Panc1 (cell line): ENCODE data around the gene RBKS. TPM values are rescaled to one million over a fixed set of nuclear protein-coding genes. Genes with fewer than 3 reads are reported as not detected.

Experiments used
- ATAC-seq: fragments of 200-7000 bp; cut with Tn5 transposase; 2 replicates; pipeline ENCODE4 v1.9.1; 2020; ENCODE audit warnings: mild to moderate bottlenecking, moderate library complexity
- BruUV-seq: library from RNA; stranded (reverse); fragments of 400-500 nt; replicated peaks from 2 replicates; lab custom pipeline; 2021; lab: Mats Ljungman, UMichigan
- CTCF ChIA-PET: fragments of 300-600 bp; sonication (Branson Sonifier 250); formaldehyde crosslinking; loops from one replicate; lab custom pipeline; 2022; ENCODE audit warnings: antibody characterized with exemption; lab: Charles Lee
- POLR2A ChIA-PET: fragments of 300-600 bp; sonication (Branson Sonifier 250); formaldehyde crosslinking; loops from one replicate; lab custom pipeline; 2022; ENCODE audit warnings: antibody characterized with exemption; lab: Charles Lee
- DNase-seq: peaks from one replicate; pipeline ENCODE4 v3.0.0-alpha.2; 2010; ENCODE audit warnings: low read depth, low spot score
- H3K27ac ChIP-seq: 2 replicates; pipeline ENCODE4 v1.5.1; 2011; ENCODE audit warnings: mild to moderate bottlenecking, low read length, inconsistent platforms
- H3K27me3 ChIP-seq: fragments of 200-500 bp; sonication (Bioruptor generic); 2 replicates; pipeline ENCODE4 v1.6.0; 2014; ENCODE audit warnings: low read length, inconsistent platforms; ENCODE audit not compliant: control insufficient read depth, insufficient read depth
- H3K36me3 ChIP-seq: fragments of 200-500 bp; sonication (Bioruptor generic); 2 replicates; pipeline ENCODE4 v1.5.1; 2014; ENCODE audit warnings: inconsistent platforms, mild to moderate bottlenecking, low read length, moderate library complexity; ENCODE audit not compliant: control insufficient read depth, insufficient read depth
- H3K4me1 ChIP-seq: 2 replicates; pipeline ENCODE4 v1.5.1; 2011; ENCODE audit warnings: inconsistent platforms, mild to moderate bottlenecking, low read length, moderate library complexity; ENCODE audit not compliant: control insufficient read depth, insufficient read depth
- H3K4me3 ChIP-seq, 2 experiments: 2 replicates each; pipeline ENCODE4 v1.5.1; 2011 to 2012; ENCODE audit warnings: low read depth in 2 of 2, low read length in 2 of 2, mild to moderate bottlenecking in 2 of 2, inconsistent platforms in 1 of 2, moderate library complexity in 1 of 2
- H3K9me3 ChIP-seq: fragments of 200-500 bp; sonication (Bioruptor generic); 2 replicates; pipeline ENCODE4 v1.5.1; 2014; ENCODE audit warnings: low read depth, mild to moderate bottlenecking, inconsistent platforms, low read length, moderate library complexity; ENCODE audit not compliant: control insufficient read depth, insufficient read depth
- POLR2AphosphoS5 ChIP-seq: IDR thresholded peaks from 2 replicates; pipeline ENCODE4 v1.6.1; 2012; ENCODE audit warnings: mild to moderate bottlenecking, low read depth, low read length, moderate library complexity
- SIN3A ChIP-seq: IDR thresholded peaks from 2 replicates; pipeline ENCODE4 v1.6.1; 2012; ENCODE audit warnings: low read depth, mild to moderate bottlenecking, low read length, moderate library complexity, borderline replicate concordance; ENCODE audit not compliant: insufficient read depth
- TCF7L2 ChIP-seq: IDR thresholded peaks from 2 replicates; pipeline ENCODE4 v1.6.1; 2011; ENCODE audit warnings: mild to moderate bottlenecking, low read depth, low read length, inconsistent platforms
- in situ Hi-C: cut with HindIII; loops from 2 replicates; pipeline ENCODE4 v1.10.0; 2016; ENCODE audit warnings: low sequenced_read_pairs, low pct_unique_long_range_greater_than_20kb
- intact Hi-C: fragments of 100-400 bp; cut with micrococcal nuclease; formaldehyde crosslinking; loops from one replicate; pipeline ENCODE4 v1.10.0; 2022; ENCODE audit not compliant: unreplicated experiment
- total RNA-seq: library from RNA; stranded (reverse); gene quantifications from one replicate; pipeline ENCODE4 v1.2.1, GENCODE V29; 2021; ENCODE audit not compliant: unreplicated experiment
- TF ChIP-seq, protein P1 (sequence below): fragments of 450-650 bp; IDR thresholded peaks from 2 replicates; pipeline ENCODE4 v1.5.1; 2017; ENCODE audit warnings: mild to moderate bottlenecking
- TF ChIP-seq, protein P2 (sequence below), 2 experiments: IDR thresholded peaks; 2 replicates each; pipeline ENCODE4 v1.6.1; 2011 to 2012; ENCODE audit warnings: low read depth in 2 of 2, control low read depth in 1 of 2, low read length in 1 of 2, mild to moderate bottlenecking in 1 of 2, moderate library complexity in 1 of 2; ENCODE audit not compliant: insufficient read depth in 1 of 2

Gene RBKS
- total RNA-seq, 1 experiment from 2014 or later: 2.2 TPM

- ChIA-PET POLR2A (no interaction called here), CTCF (no interaction called here)
- H3K27me3 ChIP-seq: no peaks in the 10 kb centered on the region
- peaks cover 8% of the 10 kb centered on the region; the same call in 1 of the 2 replicates for H3K4me1 ChIP-seq
- DNase-seq: no peak
- no peak for ATAC-seq
- no peaks in the 10 kb centered on the region for H3K9me3 ChIP-seq
- intact Hi-C loops (no loop called here), in situ Hi-C loops (no loop called here)
- H3K27ac ChIP-seq: no peak overlapping the region
- BruUV-seq: no TSS peak
- H3K36me3 ChIP-seq: no peaks in the 10 kb centered on the region; the same call in 1 of the 2 replicates
- TF ChIP-seq, protein P1, sequence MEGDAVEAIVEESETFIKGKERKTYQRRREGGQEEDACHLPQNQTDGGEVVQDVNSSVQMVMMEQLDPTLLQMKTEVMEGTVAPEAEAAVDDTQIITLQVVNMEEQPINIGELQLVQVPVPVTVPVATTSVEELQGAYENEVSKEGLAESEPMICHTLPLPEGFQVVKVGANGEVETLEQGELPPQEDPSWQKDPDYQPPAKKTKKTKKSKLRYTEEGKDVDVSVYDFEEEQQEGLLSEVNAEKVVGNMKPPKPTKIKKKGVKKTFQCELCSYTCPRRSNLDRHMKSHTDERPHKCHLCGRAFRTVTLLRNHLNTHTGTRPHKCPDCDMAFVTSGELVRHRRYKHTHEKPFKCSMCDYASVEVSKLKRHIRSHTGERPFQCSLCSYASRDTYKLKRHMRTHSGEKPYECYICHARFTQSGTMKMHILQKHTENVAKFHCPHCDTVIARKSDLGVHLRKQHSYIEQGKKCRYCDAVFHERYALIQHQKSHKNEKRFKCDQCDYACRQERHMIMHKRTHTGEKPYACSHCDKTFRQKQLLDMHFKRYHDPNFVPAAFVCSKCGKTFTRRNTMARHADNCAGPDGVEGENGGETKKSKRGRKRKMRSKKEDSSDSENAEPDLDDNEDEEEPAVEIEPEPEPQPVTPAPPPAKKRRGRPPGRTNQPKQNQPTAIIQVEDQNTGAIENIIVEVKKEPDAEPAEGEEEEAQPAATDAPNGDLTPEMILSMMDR: no peak
- no peak for TF ChIP-seq POLR2AphosphoS5
- TF ChIP-seq TCF7L2: no peak
- no peak for TF ChIP-seq SIN3A
- TF ChIP-seq, protein P2, sequence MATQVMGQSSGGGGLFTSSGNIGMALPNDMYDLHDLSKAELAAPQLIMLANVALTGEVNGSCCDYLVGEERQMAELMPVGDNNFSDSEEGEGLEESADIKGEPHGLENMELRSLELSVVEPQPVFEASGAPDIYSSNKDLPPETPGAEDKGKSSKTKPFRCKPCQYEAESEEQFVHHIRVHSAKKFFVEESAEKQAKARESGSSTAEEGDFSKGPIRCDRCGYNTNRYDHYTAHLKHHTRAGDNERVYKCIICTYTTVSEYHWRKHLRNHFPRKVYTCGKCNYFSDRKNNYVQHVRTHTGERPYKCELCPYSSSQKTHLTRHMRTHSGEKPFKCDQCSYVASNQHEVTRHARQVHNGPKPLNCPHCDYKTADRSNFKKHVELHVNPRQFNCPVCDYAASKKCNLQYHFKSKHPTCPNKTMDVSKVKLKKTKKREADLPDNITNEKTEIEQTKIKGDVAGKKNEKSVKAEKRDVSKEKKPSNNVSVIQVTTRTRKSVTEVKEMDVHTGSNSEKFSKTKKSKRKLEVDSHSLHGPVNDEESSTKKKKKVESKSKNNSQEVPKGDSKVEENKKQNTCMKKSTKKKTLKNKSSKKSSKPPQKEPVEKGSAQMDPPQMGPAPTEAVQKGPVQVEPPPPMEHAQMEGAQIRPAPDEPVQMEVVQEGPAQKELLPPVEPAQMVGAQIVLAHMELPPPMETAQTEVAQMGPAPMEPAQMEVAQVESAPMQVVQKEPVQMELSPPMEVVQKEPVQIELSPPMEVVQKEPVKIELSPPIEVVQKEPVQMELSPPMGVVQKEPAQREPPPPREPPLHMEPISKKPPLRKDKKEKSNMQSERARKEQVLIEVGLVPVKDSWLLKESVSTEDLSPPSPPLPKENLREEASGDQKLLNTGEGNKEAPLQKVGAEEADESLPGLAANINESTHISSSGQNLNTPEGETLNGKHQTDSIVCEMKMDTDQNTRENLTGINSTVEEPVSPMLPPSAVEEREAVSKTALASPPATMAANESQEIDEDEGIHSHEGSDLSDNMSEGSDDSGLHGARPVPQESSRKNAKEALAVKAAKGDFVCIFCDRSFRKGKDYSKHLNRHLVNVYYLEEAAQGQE (IDR thresholded peaks at IDR 0.05; ENCODE audit: insufficient read depth in 1 of 2, low read depth in 2 of 2, low read length in 1 of 2): no peak
- no peak overlapping the region for H3K4me3 ChIP-seq
These were observed 4.5 kb downstream of the RBKS start for GRCh38 chr2:27885661-27886060.

DNA sequence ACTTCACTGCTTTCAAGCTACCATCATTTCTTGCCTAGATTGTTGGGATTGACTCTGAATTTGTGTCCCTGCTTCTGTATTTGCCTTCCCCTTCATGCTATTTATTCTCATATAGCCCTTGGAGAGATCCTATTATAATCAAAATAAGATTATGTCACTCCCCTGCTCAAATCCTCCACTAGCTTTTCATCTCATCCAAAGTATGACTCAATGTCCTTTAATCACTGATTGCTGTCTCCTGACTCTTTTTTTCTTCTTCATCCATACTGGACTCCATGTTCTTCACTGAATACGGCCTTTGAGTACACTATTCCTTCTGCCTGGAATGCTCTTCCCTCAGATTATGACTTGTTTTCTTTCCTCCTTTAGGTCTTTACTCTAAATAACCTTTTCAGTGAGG, 5.0 kb downstream of the RBKS start:
- Histone ChIP-seq H3K4me3 (no peak overlapping the region), H3K27ac (no peak overlapping the region), H3K4me1 (peaks cover 8% of the 10 kb centered on the region; the same call in 1 of the 2 replicates), H3K9me3 (no peaks in the 10 kb centered on the region), H3K36me3 (no peaks in the 10 kb centered on the region), H3K27me3 (no peaks in the 10 kb centered on the region)
- ATAC-seq (no peak), DNase-seq (no peak)
- in situ Hi-C loops (no loop called here), intact Hi-C loops (no loop called here)
- BruUV-seq: no TSS peak
- POLR2A ChIA-PET: no interaction called here
- CTCF ChIA-PET: no interaction called here
- TF ChIP-seq TCF7L2: no peak
- TF ChIP-seq POLR2AphosphoS5: no peak
- TF ChIP-seq, protein P2 (IDR thresholded peaks at IDR 0.05; ENCODE audit: insufficient read depth in 1 of 2, low read depth in 2 of 2, low read length in 1 of 2): no peak
- TF ChIP-seq, protein P1: no peak
- no peak for TF ChIP-seq SIN3A
